ENCODE results near the gene SOX13.

DNA sequence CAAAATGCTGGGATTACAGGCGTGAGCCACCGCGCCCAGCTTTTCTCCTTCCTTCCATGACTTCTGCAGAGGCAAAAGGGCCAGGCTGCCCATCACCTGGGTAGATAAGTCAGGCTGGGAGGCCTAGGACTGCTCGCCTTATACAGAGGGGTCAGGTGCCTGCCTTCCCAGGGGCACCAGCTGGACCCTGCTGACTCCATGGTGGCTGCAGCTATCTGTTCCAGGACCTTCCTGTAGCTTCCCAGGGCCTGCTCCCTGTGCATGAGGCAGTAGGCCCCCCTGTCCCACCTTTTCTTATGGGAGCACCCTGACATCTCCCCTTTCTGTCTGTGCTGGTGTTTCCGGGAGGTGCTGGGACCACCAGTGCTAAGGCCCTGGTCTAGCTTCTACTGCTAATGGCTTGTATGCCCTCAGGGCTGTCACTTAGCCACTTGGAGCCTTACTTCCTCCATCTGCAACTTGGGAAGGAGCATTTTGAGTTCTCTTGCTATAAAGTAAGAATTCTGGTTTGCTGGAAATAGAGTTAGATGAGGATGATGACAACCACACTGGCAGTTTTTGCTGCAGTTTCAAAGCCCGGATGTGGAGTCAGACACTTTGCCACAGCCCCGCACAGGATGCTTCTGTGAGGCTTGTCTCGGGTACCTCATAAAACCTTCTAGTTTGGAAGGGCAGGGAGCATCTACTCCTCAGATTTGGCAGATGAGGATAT, 14.4 kb downstream of the SOX13 start:
- TF ChIP-seq POLR2AphosphoS5 (IDR thresholded peaks at IDR 0.05; ENCODE audit: borderline replicate concordance, low read depth, low read length): no peak
- no peak for TF ChIP-seq EZH2 (IDR thresholded peaks at IDR 0.05)
